ENCODE data around the gene OSBP2.

OSBP2 gene

GRCh38 chr22:30857791-30858190, 163.1 kb downstream of the OSBP2 start:
- no peak for DNase-seq

DNA sequence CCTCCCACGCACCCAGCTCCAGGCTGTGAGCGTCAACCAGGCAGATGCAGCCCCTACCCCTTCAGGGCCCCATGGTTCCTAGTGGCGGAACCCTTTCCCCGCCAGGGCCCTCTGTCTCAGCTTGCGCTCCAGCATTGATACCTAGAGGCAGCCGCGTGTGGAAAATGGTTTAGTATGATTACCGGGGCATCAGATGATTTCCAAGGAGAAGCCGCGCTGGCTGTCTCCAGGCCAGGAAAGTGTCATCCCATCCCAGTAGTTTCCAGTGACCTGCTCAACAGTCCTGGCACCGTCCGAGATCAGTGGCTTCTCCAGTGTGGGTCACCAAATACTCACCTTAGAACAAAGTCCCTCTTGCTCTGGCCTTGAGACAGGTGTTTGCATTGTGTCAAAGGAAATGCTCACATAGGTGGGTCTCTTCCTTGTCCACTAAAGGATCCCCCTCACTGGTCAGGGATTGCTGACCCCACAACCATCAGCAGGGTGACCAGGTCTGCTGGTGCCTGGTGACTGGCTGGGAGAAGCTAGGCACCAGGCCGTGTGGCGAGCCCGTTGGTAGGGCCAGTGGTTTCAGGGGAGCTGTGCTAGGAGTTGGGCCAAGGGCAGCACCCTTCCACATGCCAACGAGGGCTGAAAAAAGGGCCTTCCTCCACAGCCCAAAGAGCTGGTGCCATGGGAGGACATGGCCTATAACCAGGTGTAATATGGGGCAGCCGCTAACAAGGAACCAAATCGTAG, 164.5 kb downstream of the OSBP2 start:
- no peak for DNase-seq

- no peak for DNase-seq
Observed at GRCh38 chr22:30859714-30860095, 165.0 kb downstream of the OSBP2 start.

DNA sequence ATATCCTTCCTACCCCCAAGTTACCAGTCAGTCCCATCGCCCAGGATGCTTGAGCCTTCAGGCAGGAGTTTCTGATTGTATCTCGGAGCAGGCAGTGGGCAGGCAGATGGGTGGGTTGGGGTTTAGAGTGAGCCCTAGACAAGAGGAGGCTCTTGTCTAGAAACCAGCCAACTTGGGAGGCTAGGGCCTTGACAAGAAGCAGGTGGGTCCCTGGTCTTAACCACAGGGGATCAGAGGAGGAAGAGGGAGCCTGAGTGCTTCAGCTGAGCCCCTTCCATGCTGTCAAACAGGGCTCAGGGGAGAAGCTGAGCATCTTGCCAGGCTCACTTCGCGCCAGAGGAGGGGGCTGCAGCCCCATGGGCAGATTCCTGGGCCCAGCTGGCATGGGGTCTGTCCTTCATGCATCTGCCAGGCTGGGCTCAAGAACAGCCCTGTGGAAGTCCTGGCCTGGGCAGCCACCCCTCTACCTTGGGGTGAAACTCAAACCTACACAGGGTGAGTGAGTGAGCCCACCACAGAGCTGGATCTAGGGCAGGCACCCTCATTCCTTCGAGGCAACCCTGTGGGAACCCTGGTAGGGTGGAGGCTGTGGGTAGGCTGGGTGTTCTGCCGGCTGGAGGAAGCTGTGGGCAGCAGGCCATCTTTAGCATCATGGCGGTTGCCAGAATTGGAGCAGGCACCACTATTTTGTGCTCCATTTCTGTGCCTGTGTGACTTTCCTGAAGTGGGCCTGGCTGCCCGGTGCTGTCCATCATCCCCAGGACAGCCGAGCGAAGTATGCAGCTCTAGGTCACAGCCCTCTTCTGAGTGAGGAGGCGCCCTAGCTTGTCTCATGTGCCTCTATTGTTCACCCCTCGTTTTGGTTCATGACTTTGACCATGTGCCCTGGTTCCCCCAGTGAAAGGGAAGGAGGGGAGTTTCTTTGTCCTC, 165.8 kb downstream of the OSBP2 start:
- DNase-seq: no peak

- DNase-seq: no peak
Observed at GRCh38 chr22:30861131-30861530, 166.5 kb downstream of the OSBP2 start.

- DNase-seq: no peak
Observed at GRCh38 chr22:30861688-30862552, 167.2 kb downstream of the OSBP2 start.

DNA sequence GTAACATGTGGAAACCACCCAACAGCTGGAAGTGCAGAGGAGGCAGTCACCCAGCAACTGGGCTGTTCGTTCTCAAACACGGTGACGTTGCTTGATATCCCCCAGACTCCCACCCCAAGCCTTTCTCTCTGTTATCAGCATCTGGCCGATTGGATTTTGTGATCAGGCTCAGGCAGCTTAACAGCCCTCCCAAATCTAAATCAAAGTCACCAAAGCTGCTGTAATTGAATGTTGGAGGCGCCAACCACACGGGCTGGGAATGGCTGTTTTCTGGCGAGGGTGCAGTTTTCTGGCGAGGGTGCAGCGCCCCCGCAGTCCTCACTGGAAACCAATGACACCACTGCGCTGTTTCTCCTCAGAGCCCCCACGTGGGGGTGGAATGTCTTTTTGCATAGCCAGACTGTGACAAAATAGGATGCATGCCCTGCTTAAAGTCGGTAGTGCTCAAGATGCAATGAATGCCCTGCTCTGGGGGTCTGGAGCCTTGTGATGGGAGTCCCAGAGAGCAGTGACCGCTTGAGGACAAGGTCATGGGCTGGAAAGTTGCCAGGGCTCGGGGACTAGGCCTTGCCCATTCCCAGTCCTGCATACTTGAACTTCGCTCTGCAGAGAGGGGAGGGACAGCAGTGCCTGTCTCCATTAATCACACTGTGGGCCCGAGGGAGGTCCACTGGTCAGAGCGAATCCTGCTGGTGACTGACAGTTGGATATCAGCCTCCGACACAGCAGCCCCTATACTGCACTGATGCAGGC, 168.6 kb downstream of the OSBP2 start:
- DNase-seq: no peak

DNA sequence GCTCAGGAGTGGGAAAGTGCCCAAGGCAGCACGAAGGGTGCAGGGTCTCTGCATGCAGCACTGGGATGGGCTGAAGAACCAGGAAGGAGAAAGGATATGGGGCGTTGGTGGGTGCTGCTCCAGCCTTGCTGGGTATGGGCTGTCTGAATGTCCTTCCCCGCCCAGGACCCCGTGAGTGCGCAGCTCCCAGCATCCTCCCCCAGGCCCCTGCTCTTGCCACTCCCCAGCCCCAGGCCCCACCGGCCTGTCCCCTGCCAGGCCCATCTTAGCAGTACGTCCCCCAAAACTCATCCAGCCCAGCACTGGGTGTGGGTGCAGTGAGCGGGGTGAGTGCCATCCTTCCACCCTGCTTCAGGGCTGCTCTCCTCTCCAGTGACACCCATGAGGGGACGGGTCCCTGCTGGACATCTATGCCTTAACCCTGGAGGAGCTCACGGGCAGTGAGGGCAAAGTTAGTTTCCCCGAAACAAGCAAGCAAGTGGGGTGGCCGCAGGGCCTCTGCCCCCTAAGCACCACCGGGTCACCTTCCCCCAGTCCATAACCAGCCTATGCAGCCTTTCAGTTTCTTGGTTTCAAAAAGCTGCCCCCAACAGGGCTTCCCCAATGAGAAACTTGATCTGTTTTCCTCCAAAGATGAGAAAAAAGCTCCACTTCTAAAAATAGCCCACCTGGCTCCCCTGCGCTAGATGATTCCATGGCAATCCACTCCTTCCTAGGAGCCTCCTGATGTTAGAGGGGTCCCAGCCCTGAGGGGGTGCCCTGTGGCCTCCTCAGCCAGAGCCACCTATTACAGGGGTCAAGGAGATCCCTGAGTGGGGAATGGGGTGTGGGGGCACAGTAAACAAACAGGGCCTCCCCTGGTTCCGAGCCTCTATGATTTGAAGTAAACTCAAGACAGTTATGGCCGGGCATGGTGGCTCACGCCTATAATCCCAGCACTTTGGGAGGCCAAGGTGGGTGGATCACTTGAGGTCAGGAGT, 170.1 kb downstream of the OSBP2 start:
- DNase-seq: no peak

DNA sequence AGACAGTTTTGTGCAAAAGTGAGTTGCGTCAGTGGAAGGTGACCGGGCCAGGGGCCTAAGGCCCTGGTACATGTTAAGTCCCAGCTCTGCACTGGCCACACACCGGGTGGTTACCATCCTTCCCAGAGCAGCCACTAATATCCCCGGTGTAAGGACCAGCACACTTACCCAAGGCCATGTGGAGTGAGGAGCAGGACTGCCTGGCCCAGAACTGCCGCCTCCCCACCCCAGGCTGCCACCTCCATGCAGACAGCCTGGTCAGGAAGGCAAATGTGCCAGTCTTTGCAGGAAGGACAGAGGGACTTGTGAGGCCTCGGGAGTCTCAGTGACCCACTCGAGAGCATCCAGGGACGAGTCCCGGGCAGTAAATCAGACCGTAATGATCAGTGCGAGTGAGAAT, 171.0 kb downstream of the OSBP2 start:
- no peak for DNase-seq

DNA sequence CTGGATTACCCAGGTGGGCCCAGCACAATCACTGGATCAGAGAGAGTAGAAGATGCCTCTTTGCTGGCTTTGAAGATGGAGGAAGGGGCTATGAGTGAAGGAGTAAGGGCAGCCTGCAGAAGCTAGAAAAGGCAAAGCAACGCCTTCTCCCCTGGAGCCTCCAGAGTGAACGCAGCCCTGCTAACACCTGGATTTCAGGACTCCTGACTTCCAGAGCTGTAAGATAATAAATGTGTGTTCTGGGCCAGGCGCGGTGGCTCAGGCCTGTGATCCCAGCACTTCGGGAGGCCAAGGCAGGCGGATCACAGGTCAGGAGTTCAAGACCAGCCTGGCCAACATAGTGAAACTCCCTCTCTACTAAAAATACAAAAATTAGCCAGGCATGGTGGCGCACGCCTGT, 171.5 kb downstream of the OSBP2 start:
- no peak for DNase-seq

GRCh38 chr22:30866811-30867271, 172.2 kb downstream of the OSBP2 start:
- no peak for DNase-seq

GRCh38 chr22:30867746-30868662, 173.3 kb downstream of the OSBP2 start:
- DNase-seq: no peak

- no peak for DNase-seq
Observed at GRCh38 chr22:30868663-30869385, 174.2 kb downstream of the OSBP2 start.

- DNase-seq: no peak
Observed at GRCh38 chr22:30869667-30870395, 175.2 kb downstream of the OSBP2 start.

- DNase-seq: no peak
Observed at GRCh38 chr22:30870451-30871345, 176.0 kb downstream of the OSBP2 start.

DNA sequence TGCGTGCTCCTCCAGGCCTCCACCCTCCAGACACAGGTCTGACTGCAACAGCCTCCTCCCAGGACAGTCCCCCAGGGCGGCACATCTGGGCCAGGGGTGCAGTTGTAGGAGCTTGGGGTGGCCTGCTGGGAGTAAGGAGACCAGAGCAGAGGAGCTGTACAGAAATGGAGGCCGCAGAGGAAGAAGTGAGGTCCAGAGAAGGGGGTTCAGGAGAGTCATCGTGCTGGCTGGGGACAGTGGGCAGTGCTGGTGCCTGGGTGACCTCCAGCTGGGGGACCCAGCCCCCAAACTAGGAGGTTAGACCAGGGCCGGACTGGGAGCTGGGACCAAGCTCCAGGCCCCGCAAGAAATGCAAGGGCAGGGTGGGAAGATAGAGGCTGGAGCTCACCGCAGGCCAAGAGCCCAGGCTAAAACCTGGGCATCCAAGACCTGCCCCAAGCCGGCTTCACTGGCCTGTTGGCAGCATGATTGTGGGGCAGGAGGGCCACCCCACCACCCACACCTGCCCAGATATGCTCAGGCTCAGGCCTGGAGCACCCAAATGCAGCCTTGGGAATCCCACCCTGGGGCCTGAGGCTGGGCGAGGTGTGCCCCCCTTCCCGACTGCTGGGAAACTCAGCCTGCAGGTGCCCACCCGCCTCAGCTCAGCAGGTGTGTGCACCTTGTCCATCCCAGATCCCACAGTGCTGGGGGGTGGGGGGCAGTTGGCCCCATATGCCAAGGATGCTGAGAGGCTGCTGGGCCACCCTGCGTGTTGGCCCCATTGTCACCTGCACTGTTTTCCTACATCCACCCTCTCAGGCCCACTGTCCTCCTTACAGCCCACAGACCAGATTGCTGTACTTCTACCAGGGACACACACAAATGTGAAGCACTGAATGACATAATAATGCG, 177.0 kb downstream of the OSBP2 start:
- no peak for DNase-seq
